GM18519 (cell line): ENCODE results near the gene PLCG2.

Experiments used
- ATAC-seq: cut with Tn5 transposase; IDR thresholded peaks from one replicate; pipeline ENCODE4 v1.9.1; 2021; ENCODE audit warnings: mild to moderate bottlenecking, moderate library complexity; ENCODE audit not compliant: unreplicated experiment, low FRiP score

PLCG2 gene

GRCh38 chr16:81838794-81839193 is 59.7 kb downstream of the PLCG2 start:
- ATAC-seq: peak; percentile 37

GRCh38 chr16:81841722-81842121 is 62.6 kb downstream of the PLCG2 start:
- ATAC-seq: peak; percentile 40

GRCh38 chr16:81842564-81843242 is 63.6 kb downstream of the PLCG2 start:
- no peak for ATAC-seq

- ATAC-seq: no peak
Observed at GRCh38 chr16:81843243-81843582, 64.1 kb downstream of the PLCG2 start.

GRCh38 chr16:81843683-81844082 is 64.6 kb downstream of the PLCG2 start:
- no peak for ATAC-seq

GRCh38 chr16:81846105-81846504 is 67.0 kb downstream of the PLCG2 start:
- no peak for ATAC-seq

- ATAC-seq: no peak
Observed at GRCh38 chr16:81848306-81848853, 69.3 kb downstream of the PLCG2 start.

- no peak for ATAC-seq
Observed at GRCh38 chr16:81850197-81850944, 71.3 kb downstream of the PLCG2 start.

GRCh38 chr16:81852347-81852746 is 73.3 kb downstream of the PLCG2 start:
- no peak for ATAC-seq

GRCh38 chr16:81855552-81856153 is 76.6 kb downstream of the PLCG2 start:
- ATAC-seq: no peak

- no peak for ATAC-seq
Observed at GRCh38 chr16:81860287-81861266, 81.5 kb downstream of the PLCG2 start.

- ATAC-seq: no peak
Observed at GRCh38 chr16:81861503-81861902, 82.4 kb downstream of the PLCG2 start.

- ATAC-seq: no peak
Observed at GRCh38 chr16:81861915-81862314, 82.8 kb downstream of the PLCG2 start.

- ATAC-seq: no peak
Observed at GRCh38 chr16:81863630-81864352, 84.7 kb downstream of the PLCG2 start.

- ATAC-seq: no peak
Observed at GRCh38 chr16:81864646-81865382, 85.7 kb downstream of the PLCG2 start.

- no peak for ATAC-seq
Observed at GRCh38 chr16:81866820-81867440, 87.8 kb downstream of the PLCG2 start.

GRCh38 chr16:81868057-81868748 is 89.1 kb downstream of the PLCG2 start:
- no peak for ATAC-seq

GRCh38 chr16:81869326-81869725 is 90.2 kb downstream of the PLCG2 start:
- no peak for ATAC-seq
